Measurements from ENCODE around the gene PARK7.
A peak's percentile ranks its signal among the peaks of the same experiment; 100 is the strongest.

PARK7 gene

GRCh38 chr1:7929637-7930036, 31.9 kb upstream of the PARK7 start:
- Histone ChIP-seq H3K9me3 (replicated peaks in 1 of 2; ENCODE audit: control insufficient read depth in 2 of 2, insufficient read depth in 1 of 2, low read depth in 1 of 2, low read length in 2 of 2) (no peaks in the 10 kb centered on the region), H4K91ac (ENCODE audit: low read depth, low read length, poor library complexity) (no peak overlapping the region), H3K9ac (ENCODE audit: low read depth, low read length, poor library complexity) (no peak overlapping the region), H3K36me3 (replicated peaks in 1 of 2; ENCODE audit: control insufficient read depth in 2 of 2, insufficient read depth in 2 of 2, low read length in 2 of 2) (no peaks in the 10 kb centered on the region), H3K27ac (replicated peaks; ENCODE audit: low read length) (no peak overlapping the region), H3K4ac (ENCODE audit: low read length) (no peak overlapping the region), H3K4me2 (ENCODE audit: insufficient read depth, low read length, poor library complexity, severe bottlenecking) (no peak overlapping the region), H3K14ac (ENCODE audit: low read length) (no peak overlapping the region), H2AK5ac (ENCODE audit: low read depth, low read length) (no peak overlapping the region), H2AFZ (ENCODE audit: low read length) (no peak overlapping the region), H2BK12ac (ENCODE audit: low read length) (no peak overlapping the region), H4K8ac (ENCODE audit: low read depth, low read length) (no peak overlapping the region), H3K27me3 (ENCODE audit: control insufficient read depth in 3 of 3, insufficient read depth in 3 of 3, low read depth in 1 of 3, low read length in 3 of 3) (no peaks in the 10 kb centered on the region), H2BK5ac (ENCODE audit: low read length) (no peak overlapping the region), H3K18ac (ENCODE audit: low read length) (no peak overlapping the region), H3K4me1 (ENCODE audit: control insufficient read depth in 2 of 2, insufficient read depth in 1 of 2, low read depth in 1 of 2, low read length in 2 of 2) (no peaks in the 10 kb centered on the region), H2BK120ac (ENCODE audit: low read depth, low read length) (no peak overlapping the region), H3K79me1 (ENCODE audit: low read depth, low read length) (no peaks in the 10 kb centered on the region), H2BK15ac (ENCODE audit: low read length) (no peak overlapping the region), H3K4me3 (ENCODE audit: low read length in 2 of 2) (no peak overlapping the region), H3K23ac (ENCODE audit: low read depth, low read length, poor library complexity) (no peak overlapping the region)
- WGBS, 2 donors (ENCODE audit: extremely low coverage in 2 of 2, insufficient read length in 2 of 2, insufficient replicate concordance in 1 of 2): no CpG with 5 or more reads among the region's 7 CpGs
- no peak for DNase-seq (ENCODE audit: low spot score)

- Histone ChIP-seq H3K4ac (ENCODE audit: low read length) (no peak overlapping the region), H3K14ac (ENCODE audit: low read length) (no peak overlapping the region), H3K27ac (replicated peaks; ENCODE audit: low read length) (no peak overlapping the region), H2AFZ (ENCODE audit: low read length) (no peak overlapping the region), H2BK15ac (ENCODE audit: low read length) (no peak overlapping the region), H3K23ac (ENCODE audit: low read depth, low read length, poor library complexity) (no peak overlapping the region), H2BK120ac (ENCODE audit: low read depth, low read length) (no peak overlapping the region), H4K8ac (ENCODE audit: low read depth, low read length) (no peak overlapping the region), H3K4me1 (ENCODE audit: control insufficient read depth in 2 of 2, insufficient read depth in 1 of 2, low read depth in 1 of 2, low read length in 2 of 2) (no peaks in the 10 kb centered on the region), H3K9me3 (replicated peaks in 1 of 2; ENCODE audit: control insufficient read depth in 2 of 2, insufficient read depth in 1 of 2, low read depth in 1 of 2, low read length in 2 of 2) (no peaks in the 10 kb centered on the region), H3K18ac (ENCODE audit: low read length) (no peak overlapping the region), H2BK5ac (ENCODE audit: low read length) (no peak overlapping the region), H2AK5ac (ENCODE audit: low read depth, low read length) (no peak overlapping the region), H3K27me3 (ENCODE audit: control insufficient read depth in 3 of 3, insufficient read depth in 3 of 3, low read depth in 1 of 3, low read length in 3 of 3) (peaks cover 0 to 2% (median 0%) of the 10 kb centered on the region in 3 experiments), H3K4me2 (ENCODE audit: insufficient read depth, low read length, poor library complexity, severe bottlenecking) (no peak overlapping the region), H2BK12ac (ENCODE audit: low read length) (no peak overlapping the region), H4K91ac (ENCODE audit: low read depth, low read length, poor library complexity) (no peak overlapping the region), H3K9ac (ENCODE audit: low read depth, low read length, poor library complexity) (no peak overlapping the region), H3K79me1 (ENCODE audit: low read depth, low read length) (no peaks in the 10 kb centered on the region), H3K36me3 (replicated peaks in 1 of 2; ENCODE audit: control insufficient read depth in 2 of 2, insufficient read depth in 2 of 2, low read length in 2 of 2) (no peaks in the 10 kb centered on the region), H3K4me3 (ENCODE audit: low read length in 2 of 2) (no peak overlapping the region)
- DNase-seq (ENCODE audit: low spot score): no peak
- no CpG with 5 or more reads among the region's 15 CpGs for WGBS, 2 donors (ENCODE audit: extremely low coverage in 2 of 2, insufficient read length in 2 of 2, insufficient replicate concordance in 1 of 2)
Measured at GRCh38 chr1:7930645-7931445, 30.7 kb upstream of the PARK7 start.

- Histone ChIP-seq H4K91ac (ENCODE audit: low read depth, low read length, poor library complexity) (no peak overlapping the region), H3K4me2 (ENCODE audit: insufficient read depth, low read length, poor library complexity, severe bottlenecking) (no peak overlapping the region), H3K4me1 (ENCODE audit: control insufficient read depth in 2 of 2, insufficient read depth in 1 of 2, low read depth in 1 of 2, low read length in 2 of 2) (no peaks in the 10 kb centered on the region), H3K9me3 (replicated peaks in 1 of 2; ENCODE audit: control insufficient read depth in 2 of 2, insufficient read depth in 1 of 2, low read depth in 1 of 2, low read length in 2 of 2) (no peaks in the 10 kb centered on the region), H3K14ac (ENCODE audit: low read length) (no peak overlapping the region), H2BK15ac (ENCODE audit: low read length) (no peak overlapping the region), H3K4me3 (ENCODE audit: low read length in 2 of 2) (no peak overlapping the region), H2BK120ac (ENCODE audit: low read depth, low read length) (no peak overlapping the region), H3K4ac (ENCODE audit: low read length) (no peak overlapping the region), H3K9ac (ENCODE audit: low read depth, low read length, poor library complexity) (no peak overlapping the region), H4K8ac (ENCODE audit: low read depth, low read length) (no peak overlapping the region), H3K27me3 (ENCODE audit: control insufficient read depth in 3 of 3, insufficient read depth in 3 of 3, low read depth in 1 of 3, low read length in 3 of 3) (peaks cover 0 to 2% (median 0%) of the 10 kb centered on the region in 3 experiments), H2BK12ac (ENCODE audit: low read length) (no peak overlapping the region), H2BK5ac (ENCODE audit: low read length) (no peak overlapping the region), H3K36me3 (replicated peaks in 1 of 2; ENCODE audit: control insufficient read depth in 2 of 2, insufficient read depth in 2 of 2, low read length in 2 of 2) (no peaks in the 10 kb centered on the region), H3K18ac (ENCODE audit: low read length) (no peak overlapping the region), H3K79me1 (ENCODE audit: low read depth, low read length) (no peaks in the 10 kb centered on the region), H2AFZ (ENCODE audit: low read length) (no peak overlapping the region), H2AK5ac (ENCODE audit: low read depth, low read length) (no peak overlapping the region), H3K27ac (replicated peaks; ENCODE audit: low read length) (no peak overlapping the region), H3K23ac (ENCODE audit: low read depth, low read length, poor library complexity) (no peak overlapping the region)
- DNase-seq (ENCODE audit: low spot score): no peak
- no CpG with 5 or more reads among the region's 2 CpGs for WGBS, 2 donors (ENCODE audit: extremely low coverage in 2 of 2, insufficient read length in 2 of 2, insufficient replicate concordance in 1 of 2)
Measured at GRCh38 chr1:7931446-7931812, 30.1 kb upstream of the PARK7 start.

DNA sequence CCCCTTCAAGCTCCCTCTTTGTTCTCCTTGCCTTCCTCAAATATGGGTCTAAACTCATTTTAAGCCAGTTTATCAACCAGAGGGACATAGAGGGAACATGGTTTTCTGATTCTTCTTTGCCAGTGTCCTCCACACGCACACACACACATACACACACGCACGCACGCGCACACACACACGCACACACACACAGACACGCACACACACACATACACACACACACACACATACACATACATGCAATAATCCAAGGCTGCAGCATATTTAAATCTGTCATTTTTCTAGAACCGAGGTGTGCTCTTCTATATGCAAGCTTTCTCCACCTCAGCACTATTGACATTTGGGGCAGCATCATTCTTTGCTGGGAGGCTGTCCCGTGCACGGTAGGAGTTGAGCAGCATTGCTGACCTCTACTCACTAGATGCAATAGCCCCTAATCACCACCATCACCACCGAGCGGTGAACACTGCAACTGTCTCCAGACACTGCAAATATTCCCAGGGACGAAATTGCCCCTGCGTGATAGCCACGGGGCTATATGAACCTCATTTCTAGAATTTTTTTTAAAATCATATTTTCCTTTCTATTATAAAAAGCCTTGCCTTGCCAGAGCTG, 28.9 kb upstream of the PARK7 start:
- H2BK120ac ChIP-seq (ENCODE audit: low read depth, low read length): no peak overlapping the region
- no peak overlapping the region for H2BK12ac ChIP-seq (ENCODE audit: low read length)
- H2AFZ ChIP-seq (ENCODE audit: low read length): no peak overlapping the region
- no peak overlapping the region for H3K23ac ChIP-seq (ENCODE audit: low read depth, low read length, poor library complexity)
- H2BK5ac ChIP-seq (ENCODE audit: low read length): no peak overlapping the region
- no peak overlapping the region for H2BK15ac ChIP-seq (ENCODE audit: low read length)
- H3K4me3 ChIP-seq (ENCODE audit: low read length in 2 of 2): no peak overlapping the region
- H3K18ac ChIP-seq (ENCODE audit: low read length): no peak overlapping the region
- H3K4ac ChIP-seq (ENCODE audit: low read length): no peak overlapping the region
- H3K27me3 ChIP-seq (ENCODE audit: control insufficient read depth in 3 of 3, insufficient read depth in 3 of 3, low read depth in 1 of 3, low read length in 3 of 3): peaks cover 0 to 2% (median 0%) of the 10 kb centered on the region in 3 experiments
- no CpG with 5 or more reads among the region's 15 CpGs for WGBS, 2 donors (ENCODE audit: extremely low coverage in 2 of 2, insufficient read length in 2 of 2, insufficient replicate concordance in 1 of 2)
- no peaks in the 10 kb centered on the region for H3K9me3 ChIP-seq (replicated peaks in 1 of 2; ENCODE audit: control insufficient read depth in 2 of 2, insufficient read depth in 1 of 2, low read depth in 1 of 2, low read length in 2 of 2)
- H3K79me1 ChIP-seq (ENCODE audit: low read depth, low read length): no peaks in the 10 kb centered on the region
- DNase-seq (ENCODE audit: low spot score): no peak
- H3K36me3 ChIP-seq (replicated peaks in 1 of 2; ENCODE audit: control insufficient read depth in 2 of 2, insufficient read depth in 2 of 2, low read length in 2 of 2): no peaks in the 10 kb centered on the region
- H3K4me2 ChIP-seq (ENCODE audit: insufficient read depth, low read length, poor library complexity, severe bottlenecking): no peak overlapping the region
- no peaks in the 10 kb centered on the region for H3K4me1 ChIP-seq (ENCODE audit: control insufficient read depth in 2 of 2, insufficient read depth in 1 of 2, low read depth in 1 of 2, low read length in 2 of 2)
- H2AK5ac ChIP-seq (ENCODE audit: low read depth, low read length): no peak overlapping the region
- no peak overlapping the region for H4K8ac ChIP-seq (ENCODE audit: low read depth, low read length)
- no peak overlapping the region for H3K27ac ChIP-seq (replicated peaks; ENCODE audit: low read length)
- H4K91ac ChIP-seq (ENCODE audit: low read depth, low read length, poor library complexity): no peak overlapping the region
- H3K14ac ChIP-seq (ENCODE audit: low read length): no peak overlapping the region
- H3K9ac ChIP-seq (ENCODE audit: low read depth, low read length, poor library complexity): peak overlapping the region; percentile 53
